ENCODE data around the gene SLC25A39. TPM values are rescaled to one million over a fixed set of nuclear protein-coding genes. Genes with fewer than 3 reads are reported as not detected.

Gene SLC25A39
- total RNA-seq, 1 donor from 2014 or later, result 80.6 TPM

DNA sequence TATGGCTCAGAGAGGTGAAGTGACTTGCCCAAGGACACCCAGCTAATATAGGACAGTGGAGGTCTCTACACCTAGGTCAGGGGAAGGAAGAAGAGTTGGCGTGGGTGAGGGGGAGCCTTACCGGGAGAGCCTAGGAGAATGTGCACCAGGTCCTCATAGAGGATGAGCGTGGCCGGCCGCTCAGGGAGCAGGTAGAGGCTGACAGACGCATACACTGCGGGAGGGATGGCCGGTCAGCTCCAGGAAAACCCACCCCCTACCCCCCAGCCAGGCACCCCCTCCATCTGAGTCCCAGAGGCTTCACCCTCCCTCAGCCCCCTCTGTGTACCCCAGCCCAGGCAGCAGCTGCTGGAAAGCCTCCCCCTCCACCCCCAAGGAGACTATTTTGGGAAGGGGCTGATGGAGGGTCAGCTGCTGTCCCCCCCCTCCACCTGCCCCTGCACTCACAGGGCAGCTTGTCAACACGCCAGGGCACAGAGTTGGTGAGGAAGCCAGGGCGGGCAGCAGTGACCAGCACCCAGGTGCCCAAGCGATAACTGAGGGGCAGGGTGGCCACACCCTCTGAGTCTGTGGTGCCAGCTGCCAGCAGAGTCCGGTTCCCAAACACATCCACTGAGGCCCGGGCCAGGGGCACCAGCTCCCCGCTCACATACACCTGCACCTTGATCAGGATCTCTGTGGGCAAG, 35.0 kb upstream of the SLC25A39 start:
- H3K27me3 ChIP-seq (ENCODE audit: insufficient read depth, low read length), result no peaks in the 10 kb centered on the region
- no peak overlapping the region for H3K4me2 ChIP-seq (ENCODE audit: low read length)
- peaks cover 6% of the 10 kb centered on the region for H3K79me2 ChIP-seq (ENCODE audit: insufficient read depth, low read length)
- FAIRE-seq (no peak), DNase-seq (ENCODE audit: low read depth) (no peak)
- peaks cover 49% of the 10 kb centered on the region for H4K20me1 ChIP-seq (ENCODE audit: insufficient read depth, low read length)
- no peaks in the 10 kb centered on the region for H3K9me3 ChIP-seq (ENCODE audit: insufficient read depth, low read depth, low read length)
- H3K4me1 ChIP-seq (ENCODE audit: insufficient read depth, low read length), result peaks cover 18% of the 10 kb centered on the region
- Mint-ChIP-seq H3K4me3 (ENCODE audit: unreplicated experiment) (no peak overlapping the region), H3K9me3 (ENCODE audit: unreplicated experiment) (no peaks in the 10 kb centered on the region), H3K4me1 (ENCODE audit: low read depth, unreplicated experiment) (peaks cover 15% of the 10 kb centered on the region), H3K27me3 (ENCODE audit: low read depth, unreplicated experiment) (no peaks in the 10 kb centered on the region), H3K36me3 (ENCODE audit: low read depth, unreplicated experiment) (peaks cover 9% of the 10 kb centered on the region), H3K27ac (ENCODE audit: unreplicated experiment) (no peak overlapping the region)
- H3K36me3 ChIP-seq (ENCODE audit: insufficient read depth, low read length), result no peaks in the 10 kb centered on the region
- H3K4me3 ChIP-seq (ENCODE audit: insufficient read depth, low read depth, low read length), result no peak overlapping the region
- H3K27ac ChIP-seq (ENCODE audit: low read depth, low read length), result no peak overlapping the region
- no peak overlapping the region for H3K9ac ChIP-seq (ENCODE audit: low read length)
- H2AFZ ChIP-seq (ENCODE audit: low read depth, low read length), result no peak overlapping the region
- no peak for TF ChIP-seq EZH2 (IDR thresholded peaks at IDR 0.05; ENCODE audit: insufficient read depth, low read length)
- TF ChIP-seq, protein P1, sequence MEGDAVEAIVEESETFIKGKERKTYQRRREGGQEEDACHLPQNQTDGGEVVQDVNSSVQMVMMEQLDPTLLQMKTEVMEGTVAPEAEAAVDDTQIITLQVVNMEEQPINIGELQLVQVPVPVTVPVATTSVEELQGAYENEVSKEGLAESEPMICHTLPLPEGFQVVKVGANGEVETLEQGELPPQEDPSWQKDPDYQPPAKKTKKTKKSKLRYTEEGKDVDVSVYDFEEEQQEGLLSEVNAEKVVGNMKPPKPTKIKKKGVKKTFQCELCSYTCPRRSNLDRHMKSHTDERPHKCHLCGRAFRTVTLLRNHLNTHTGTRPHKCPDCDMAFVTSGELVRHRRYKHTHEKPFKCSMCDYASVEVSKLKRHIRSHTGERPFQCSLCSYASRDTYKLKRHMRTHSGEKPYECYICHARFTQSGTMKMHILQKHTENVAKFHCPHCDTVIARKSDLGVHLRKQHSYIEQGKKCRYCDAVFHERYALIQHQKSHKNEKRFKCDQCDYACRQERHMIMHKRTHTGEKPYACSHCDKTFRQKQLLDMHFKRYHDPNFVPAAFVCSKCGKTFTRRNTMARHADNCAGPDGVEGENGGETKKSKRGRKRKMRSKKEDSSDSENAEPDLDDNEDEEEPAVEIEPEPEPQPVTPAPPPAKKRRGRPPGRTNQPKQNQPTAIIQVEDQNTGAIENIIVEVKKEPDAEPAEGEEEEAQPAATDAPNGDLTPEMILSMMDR (IDR thresholded peaks at IDR 0.05; ENCODE audit: insufficient read depth, low read depth, low read length), result no peak

DNA sequence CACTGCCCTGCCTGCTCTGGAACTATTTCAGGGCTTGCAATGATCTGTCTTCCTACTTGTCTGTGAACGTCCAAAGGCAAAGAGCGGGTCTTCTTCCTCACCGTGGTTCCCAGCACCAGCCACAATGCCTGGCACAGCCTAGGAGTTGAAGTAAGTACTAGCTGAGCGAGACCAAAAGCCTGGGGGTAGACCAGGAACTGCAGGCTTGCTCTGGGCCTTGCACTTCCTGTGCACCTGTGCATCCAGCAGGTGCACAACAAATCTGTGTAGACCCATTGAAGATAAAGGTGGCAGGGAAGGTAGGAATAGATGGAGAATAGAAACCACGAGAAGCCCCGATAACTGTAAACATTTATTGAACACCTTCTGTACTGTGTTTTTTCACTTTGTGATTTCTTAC, 34.4 kb upstream of the SLC25A39 start:
- FAIRE-seq, result no peak

More for the DNA sequence above, 34.4 kb upstream of the SLC25A39 start:
- H3K27me3 Mint-ChIP-seq (ENCODE audit: low read depth, unreplicated experiment), result no peaks in the 10 kb centered on the region
- H3K79me2 ChIP-seq (ENCODE audit: insufficient read depth, low read length), result peaks cover 6% of the 10 kb centered on the region
- no peaks in the 10 kb centered on the region for H3K9me3 ChIP-seq (ENCODE audit: insufficient read depth, low read depth, low read length)
- H3K36me3 ChIP-seq (ENCODE audit: insufficient read depth, low read length), result no peaks in the 10 kb centered on the region
- no peaks in the 10 kb centered on the region for H3K9me3 Mint-ChIP-seq (ENCODE audit: unreplicated experiment)
- no peak overlapping the region for H3K4me2 ChIP-seq (ENCODE audit: low read length)
- H3K27ac Mint-ChIP-seq (ENCODE audit: unreplicated experiment), result no peak overlapping the region
- H3K36me3 Mint-ChIP-seq (ENCODE audit: low read depth, unreplicated experiment), result peaks cover 9% of the 10 kb centered on the region
- peaks cover 49% of the 10 kb centered on the region for H4K20me1 ChIP-seq (ENCODE audit: insufficient read depth, low read length)
- no peak overlapping the region for H3K9ac ChIP-seq (ENCODE audit: low read length)
- TF ChIP-seq EZH2 (IDR thresholded peaks at IDR 0.05; ENCODE audit: insufficient read depth, low read length), result no peak
- TF ChIP-seq, protein P1 (IDR thresholded peaks at IDR 0.05; ENCODE audit: insufficient read depth, low read depth, low read length), result no peak
- peaks cover 15% of the 10 kb centered on the region for H3K4me1 Mint-ChIP-seq (ENCODE audit: low read depth, unreplicated experiment)
- H3K4me3 Mint-ChIP-seq (ENCODE audit: unreplicated experiment), result no peak overlapping the region
- DNase-seq (ENCODE audit: low read depth), result no peak
- peaks cover 16% of the 10 kb centered on the region for H3K4me1 ChIP-seq (ENCODE audit: insufficient read depth, low read length)
- H3K27me3 ChIP-seq (ENCODE audit: insufficient read depth, low read length), result no peaks in the 10 kb centered on the region
- H2AFZ ChIP-seq (ENCODE audit: low read depth, low read length), result no peak overlapping the region
- no peak overlapping the region for H3K27ac ChIP-seq (ENCODE audit: low read depth, low read length)
- no peak overlapping the region for H3K4me3 ChIP-seq (ENCODE audit: insufficient read depth, low read depth, low read length)
